ENCODE data around the gene AVPR2.

DNA sequence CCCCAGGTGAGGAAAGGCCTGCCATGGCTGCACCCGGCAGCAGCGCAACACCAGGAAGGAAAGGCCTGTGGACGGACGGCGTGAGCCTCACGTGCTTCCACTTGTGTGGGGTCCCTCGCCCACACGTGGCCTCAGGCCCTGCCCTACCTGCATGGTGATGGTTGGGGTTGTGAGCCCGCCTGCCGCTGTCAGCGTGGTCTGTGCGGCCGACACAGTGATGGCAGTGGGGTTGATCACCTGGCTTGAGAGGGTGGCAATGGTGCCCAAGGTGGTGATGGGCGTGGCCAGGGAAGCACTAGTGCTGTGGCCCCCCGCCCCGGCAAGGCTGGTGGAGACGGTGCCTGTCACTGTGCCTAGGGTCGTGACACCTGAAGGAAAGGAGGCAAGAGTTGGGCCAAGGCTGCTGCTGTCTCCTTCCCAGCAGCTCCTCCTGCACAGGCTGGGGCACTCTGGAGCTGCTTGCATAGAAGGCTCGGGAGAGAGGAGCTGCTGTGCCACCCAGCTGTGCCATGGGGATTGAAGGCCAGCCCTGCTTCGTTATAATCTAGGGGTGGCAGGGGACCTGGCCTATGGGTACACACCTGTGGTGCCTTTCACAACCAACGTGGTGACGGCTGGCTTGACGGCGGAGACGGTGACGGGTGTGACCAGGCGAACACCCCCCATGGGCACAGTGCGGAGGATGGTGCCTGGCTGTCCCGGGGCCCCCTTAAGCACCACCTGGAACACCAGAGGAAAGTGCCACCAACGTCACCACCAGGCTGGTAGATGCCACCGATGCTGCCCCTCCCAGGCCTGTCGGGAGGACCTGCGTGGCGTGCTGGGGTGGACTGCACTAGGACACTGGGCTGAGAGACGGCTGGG, 51.8 kb downstream of the AVPR2 start:
- TF ChIP-seq, protein P1, sequence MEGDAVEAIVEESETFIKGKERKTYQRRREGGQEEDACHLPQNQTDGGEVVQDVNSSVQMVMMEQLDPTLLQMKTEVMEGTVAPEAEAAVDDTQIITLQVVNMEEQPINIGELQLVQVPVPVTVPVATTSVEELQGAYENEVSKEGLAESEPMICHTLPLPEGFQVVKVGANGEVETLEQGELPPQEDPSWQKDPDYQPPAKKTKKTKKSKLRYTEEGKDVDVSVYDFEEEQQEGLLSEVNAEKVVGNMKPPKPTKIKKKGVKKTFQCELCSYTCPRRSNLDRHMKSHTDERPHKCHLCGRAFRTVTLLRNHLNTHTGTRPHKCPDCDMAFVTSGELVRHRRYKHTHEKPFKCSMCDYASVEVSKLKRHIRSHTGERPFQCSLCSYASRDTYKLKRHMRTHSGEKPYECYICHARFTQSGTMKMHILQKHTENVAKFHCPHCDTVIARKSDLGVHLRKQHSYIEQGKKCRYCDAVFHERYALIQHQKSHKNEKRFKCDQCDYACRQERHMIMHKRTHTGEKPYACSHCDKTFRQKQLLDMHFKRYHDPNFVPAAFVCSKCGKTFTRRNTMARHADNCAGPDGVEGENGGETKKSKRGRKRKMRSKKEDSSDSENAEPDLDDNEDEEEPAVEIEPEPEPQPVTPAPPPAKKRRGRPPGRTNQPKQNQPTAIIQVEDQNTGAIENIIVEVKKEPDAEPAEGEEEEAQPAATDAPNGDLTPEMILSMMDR (IDR thresholded peaks at IDR 0.05): no peak
- no peak for TF ChIP-seq POLR2A (IDR thresholded peaks at IDR 0.05)
